ENCODE data around the gene GZMB.

Gene GZMB

DNA sequence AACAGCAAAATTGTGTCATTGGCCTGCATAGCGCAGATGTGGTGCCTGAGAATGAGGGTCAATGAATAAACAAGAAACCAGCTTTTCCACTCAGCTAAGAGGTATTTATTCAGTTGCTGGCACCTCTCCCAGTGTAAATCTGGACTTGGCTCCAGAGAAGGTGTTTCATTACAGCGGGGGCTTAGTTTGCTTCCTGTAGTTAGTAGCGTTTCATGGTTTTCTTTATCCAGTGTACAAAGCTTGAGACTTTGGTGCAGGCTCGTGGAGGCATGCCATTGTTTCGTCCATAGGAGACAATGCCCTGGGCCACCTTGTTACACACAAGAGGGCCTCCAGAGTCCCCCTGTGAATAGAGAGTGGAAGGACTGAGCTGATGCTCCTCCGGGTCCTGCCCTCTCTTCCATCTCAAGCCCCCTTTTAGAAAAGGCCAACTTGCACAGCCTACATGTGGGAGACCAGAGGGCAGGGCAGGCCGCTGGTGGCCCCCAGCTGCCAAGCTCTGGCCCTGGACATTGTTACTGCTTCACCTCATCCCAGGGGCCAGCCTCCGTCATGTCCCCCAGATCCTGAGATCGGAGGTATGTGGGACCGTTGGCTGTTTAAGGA, 3.0 kb downstream of the GZMB start:
- Histone ChIP-seq H3K27ac (ENCODE audit: low read depth, low read length, poor library complexity, severe bottlenecking) (no peak overlapping the region), H3K79me2 (ENCODE audit: insufficient read depth, low read length) (no peaks in the 10 kb centered on the region), H3K4me1 (ENCODE audit: insufficient read depth, low read length, severe bottlenecking) (no peaks in the 10 kb centered on the region), H2AFZ (ENCODE audit: low read length) (no peak overlapping the region), H3K4me2 (ENCODE audit: low read length) (no peak overlapping the region), H3K9me2 (ENCODE audit: low read depth, low read length) (no peaks in the 10 kb centered on the region), H3K27me3 (ENCODE audit: insufficient read depth, low read length) (no peaks in the 10 kb centered on the region), H4K20me1 (ENCODE audit: insufficient read depth, low read length) (no peaks in the 10 kb centered on the region), H3K9me3 (ENCODE audit: low read length) (no peaks in the 10 kb centered on the region), H3K9ac (ENCODE audit: low read length) (no peak overlapping the region), H3K4me3 (ENCODE audit: low read depth, low read length, poor library complexity, severe bottlenecking) (no peak overlapping the region), H3F3A (ENCODE audit: insufficient read depth, low read length) (no peaks in the 10 kb centered on the region), H3K36me3 (ENCODE audit: insufficient read depth, low read length) (no peaks in the 10 kb centered on the region)
- no peak for TF ChIP-seq EZH2 (IDR thresholded peaks at IDR 0.05; ENCODE audit: borderline replicate concordance, low read length)
- TF ChIP-seq, protein P1, sequence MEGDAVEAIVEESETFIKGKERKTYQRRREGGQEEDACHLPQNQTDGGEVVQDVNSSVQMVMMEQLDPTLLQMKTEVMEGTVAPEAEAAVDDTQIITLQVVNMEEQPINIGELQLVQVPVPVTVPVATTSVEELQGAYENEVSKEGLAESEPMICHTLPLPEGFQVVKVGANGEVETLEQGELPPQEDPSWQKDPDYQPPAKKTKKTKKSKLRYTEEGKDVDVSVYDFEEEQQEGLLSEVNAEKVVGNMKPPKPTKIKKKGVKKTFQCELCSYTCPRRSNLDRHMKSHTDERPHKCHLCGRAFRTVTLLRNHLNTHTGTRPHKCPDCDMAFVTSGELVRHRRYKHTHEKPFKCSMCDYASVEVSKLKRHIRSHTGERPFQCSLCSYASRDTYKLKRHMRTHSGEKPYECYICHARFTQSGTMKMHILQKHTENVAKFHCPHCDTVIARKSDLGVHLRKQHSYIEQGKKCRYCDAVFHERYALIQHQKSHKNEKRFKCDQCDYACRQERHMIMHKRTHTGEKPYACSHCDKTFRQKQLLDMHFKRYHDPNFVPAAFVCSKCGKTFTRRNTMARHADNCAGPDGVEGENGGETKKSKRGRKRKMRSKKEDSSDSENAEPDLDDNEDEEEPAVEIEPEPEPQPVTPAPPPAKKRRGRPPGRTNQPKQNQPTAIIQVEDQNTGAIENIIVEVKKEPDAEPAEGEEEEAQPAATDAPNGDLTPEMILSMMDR (IDR thresholded peaks at IDR 0.05; ENCODE audit: low read length) = no peak

DNA sequence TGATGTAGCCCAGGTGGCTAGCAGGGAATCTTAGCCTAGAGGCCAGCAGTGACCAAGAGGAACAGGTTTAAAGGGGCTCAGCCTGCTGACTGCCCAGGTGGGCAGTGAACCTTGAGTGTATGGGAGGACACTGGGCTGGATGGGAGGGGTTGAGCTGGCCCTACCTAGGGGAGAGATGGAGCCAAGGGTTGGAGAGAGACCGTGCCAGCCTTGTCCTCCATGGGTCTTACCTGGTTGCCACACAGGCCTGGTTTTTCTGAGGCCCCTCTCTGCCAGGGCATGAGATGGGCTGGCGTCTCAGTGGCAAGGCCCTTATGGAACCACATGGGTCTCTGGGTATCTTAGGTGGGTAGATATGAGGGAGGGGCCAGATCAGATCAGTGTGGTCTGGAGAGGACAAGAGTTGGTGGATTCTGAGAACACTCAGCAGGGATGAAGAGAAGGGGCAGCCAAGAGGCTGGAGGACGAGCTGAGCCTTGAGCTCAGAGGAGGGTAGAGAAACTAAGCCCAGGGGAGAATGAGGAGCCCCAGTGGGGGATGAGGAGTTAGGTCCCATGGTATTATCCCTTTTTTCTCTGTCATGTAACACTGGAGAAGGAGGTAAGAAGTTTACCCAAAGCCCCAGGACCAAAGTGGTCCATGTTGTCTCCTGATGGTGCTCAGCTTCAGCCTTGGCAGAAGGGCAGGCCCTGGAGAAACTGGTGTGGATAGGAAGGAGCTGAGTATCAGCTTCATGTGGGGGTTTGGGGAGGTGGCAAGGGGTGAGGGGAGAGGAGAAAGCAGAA, 3.7 kb downstream of the GZMB start:
- no peak overlapping the region for H3K27ac ChIP-seq (ENCODE audit: low read depth, low read length, poor library complexity, severe bottlenecking)
- no peaks in the 10 kb centered on the region for H3K79me2 ChIP-seq (ENCODE audit: insufficient read depth, low read length)
- H4K20me1 ChIP-seq (ENCODE audit: insufficient read depth, low read length) = no peaks in the 10 kb centered on the region
- H3K4me2 ChIP-seq (ENCODE audit: low read length) = no peak overlapping the region
- no peaks in the 10 kb centered on the region for H3K4me1 ChIP-seq (ENCODE audit: insufficient read depth, low read length, severe bottlenecking)
- no peak overlapping the region for H2AFZ ChIP-seq (ENCODE audit: low read length)
- no peak overlapping the region for H3K9ac ChIP-seq (ENCODE audit: low read length)
- H3K36me3 ChIP-seq (ENCODE audit: insufficient read depth, low read length) = no peaks in the 10 kb centered on the region
- no peaks in the 10 kb centered on the region for H3K27me3 ChIP-seq (ENCODE audit: insufficient read depth, low read length)
- H3K4me3 ChIP-seq (ENCODE audit: low read depth, low read length, poor library complexity, severe bottlenecking) = no peak overlapping the region
- no peaks in the 10 kb centered on the region for H3K9me3 ChIP-seq (ENCODE audit: low read length)
- no peaks in the 10 kb centered on the region for H3K9me2 ChIP-seq (ENCODE audit: low read depth, low read length)
- H3F3A ChIP-seq (ENCODE audit: insufficient read depth, low read length) = no peaks in the 10 kb centered on the region
- no peak for TF ChIP-seq EZH2 (IDR thresholded peaks at IDR 0.05; ENCODE audit: borderline replicate concordance, low read length)
- TF ChIP-seq, protein P1 (IDR thresholded peaks at IDR 0.05; ENCODE audit: low read length) = no peak

DNA sequence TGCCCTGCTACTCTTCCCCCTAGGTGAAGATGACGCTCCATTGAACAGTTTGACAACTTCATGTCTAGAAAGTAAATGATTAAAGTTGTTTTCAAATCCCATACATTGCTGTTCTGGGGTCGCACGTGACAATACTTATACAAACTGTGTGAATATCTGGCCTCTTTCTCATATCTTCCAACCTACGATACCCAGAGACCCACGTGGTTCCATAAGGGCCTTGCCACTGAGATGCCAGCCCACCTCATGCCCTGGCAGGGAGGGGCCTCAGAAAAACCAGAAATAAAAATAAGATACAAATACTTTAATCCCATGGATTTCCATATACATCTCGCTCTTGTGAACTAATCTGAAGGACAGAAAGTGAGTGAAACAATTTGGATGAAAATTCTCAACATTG, 4.5 kb downstream of the GZMB start:
- Histone ChIP-seq H3K36me3 (ENCODE audit: insufficient read depth, low read length) (no peaks in the 10 kb centered on the region), H3K27me3 (ENCODE audit: insufficient read depth, low read length) (no peaks in the 10 kb centered on the region), H2AFZ (ENCODE audit: low read length) (no peak overlapping the region), H3K9me3 (ENCODE audit: low read length) (no peaks in the 10 kb centered on the region), H3K79me2 (ENCODE audit: insufficient read depth, low read length) (no peaks in the 10 kb centered on the region), H3K9ac (ENCODE audit: low read length) (no peak overlapping the region), H4K20me1 (ENCODE audit: insufficient read depth, low read length) (no peaks in the 10 kb centered on the region), H3K9me2 (ENCODE audit: low read depth, low read length) (no peaks in the 10 kb centered on the region), H3K27ac (ENCODE audit: low read depth, low read length, poor library complexity, severe bottlenecking) (no peak overlapping the region), H3K4me2 (ENCODE audit: low read length) (no peak overlapping the region), H3K4me1 (ENCODE audit: insufficient read depth, low read length, severe bottlenecking) (no peaks in the 10 kb centered on the region), H3F3A (ENCODE audit: insufficient read depth, low read length) (no peaks in the 10 kb centered on the region), H3K4me3 (ENCODE audit: low read depth, low read length, poor library complexity, severe bottlenecking) (no peak overlapping the region)
- TF ChIP-seq EZH2 (IDR thresholded peaks at IDR 0.05; ENCODE audit: borderline replicate concordance, low read length) = no peak
- TF ChIP-seq, protein P1 (IDR thresholded peaks at IDR 0.05; ENCODE audit: low read length) = no peak

All from OCI-LY1 (cell line).